GM10266 (cell line): ENCODE data around the gene ZC3H7B.

Experiments used
- DNase-seq: peaks from one replicate; pipeline ENCODE4 v3.0.0; 2012; ENCODE audit errors: extremely low spot score
- CTCF ChIP-seq: IDR thresholded peaks from 2 replicates; pipeline ENCODE4 v1.5.1; 2012; ENCODE audit warnings: mild to moderate bottlenecking, low read depth; ENCODE audit not compliant: control insufficient read depth, insufficient read depth; ENCODE audit errors: missing control alignments

The ZC3H7B gene

GRCh38 chr22:41365425-41365824 lies 64.1 kb downstream of the ZC3H7B start:
- no peak for TF ChIP-seq CTCF

GRCh38 chr22:41366323-41367029 lies 65.2 kb downstream of the ZC3H7B start:
- no peak for TF ChIP-seq CTCF
- no peak for DNase-seq

More at GRCh38 chr22:41365425-41365824, 64.1 kb downstream of the ZC3H7B start:
- no peak for DNase-seq

GRCh38 chr22:41367039-41367679 lies 65.8 kb downstream of the ZC3H7B start:
- no peak for DNase-seq
- no peak for TF ChIP-seq CTCF

- TF ChIP-seq CTCF, result no peak
- DNase-seq, result no peak
Measured at GRCh38 chr22:41367680-41368542, 66.6 kb downstream of the ZC3H7B start.

GRCh38 chr22:41368543-41369423 lies 67.5 kb downstream of the ZC3H7B start:
- DNase-seq, result no peak

GRCh38 chr22:41369424-41369745 lies 68.1 kb downstream of the ZC3H7B start:
- no peak for DNase-seq
- no peak for TF ChIP-seq CTCF

More at GRCh38 chr22:41368543-41369423, 67.5 kb downstream of the ZC3H7B start:
- TF ChIP-seq CTCF, result no peak
